SW480 (cell line): Measurements from ENCODE around the gene EID2B.

Experiments used
- DNase-seq: peaks from one replicate; pipeline ENCODE4 v3.0.0-alpha.2; 2016; ENCODE audit warnings: low spot score

EID2B gene

DNA sequence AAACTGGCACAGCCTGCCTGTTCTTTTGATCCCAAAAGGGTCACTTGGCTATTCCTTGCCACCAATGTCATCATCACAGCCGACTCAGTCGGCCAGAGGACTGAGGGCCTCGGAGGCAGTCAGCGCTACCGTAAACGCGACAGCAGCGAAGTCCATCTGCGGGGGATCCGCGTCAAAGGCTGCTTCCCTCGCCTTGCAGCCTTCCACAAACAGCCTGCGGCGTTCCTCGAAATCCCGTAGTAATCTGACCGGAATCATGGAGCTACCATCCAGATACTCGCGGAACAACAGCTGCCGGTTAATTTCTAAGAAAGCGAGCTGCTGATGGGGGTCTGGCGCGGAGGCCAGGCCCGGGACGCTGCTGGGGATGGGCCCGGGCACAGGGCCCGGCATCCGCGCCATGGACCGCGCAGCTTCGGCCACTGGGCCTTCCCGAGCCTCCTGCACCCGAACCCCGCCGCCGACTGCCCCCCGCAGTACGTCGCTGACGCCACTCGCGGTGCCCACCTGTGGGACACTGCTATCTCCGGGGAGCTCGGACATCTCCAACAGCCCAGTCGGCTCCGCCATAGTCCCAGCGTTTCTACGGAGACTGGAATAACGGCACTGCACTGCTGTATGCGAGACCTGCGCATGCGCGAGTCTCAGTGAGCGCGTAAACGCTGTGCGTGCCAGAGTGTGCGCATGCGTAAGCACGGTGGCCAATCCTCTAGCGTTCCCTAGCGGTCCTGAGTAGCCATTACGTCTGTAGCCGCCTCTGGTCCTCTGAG is at the start of gene EID2B:
EID2B (minus strand) TSS at position 620 of the 770 bp plus-strand sequence; CDS start at position 570, 50 bp downstream.
- DNase-seq, result peak; percentile 94

DNA sequence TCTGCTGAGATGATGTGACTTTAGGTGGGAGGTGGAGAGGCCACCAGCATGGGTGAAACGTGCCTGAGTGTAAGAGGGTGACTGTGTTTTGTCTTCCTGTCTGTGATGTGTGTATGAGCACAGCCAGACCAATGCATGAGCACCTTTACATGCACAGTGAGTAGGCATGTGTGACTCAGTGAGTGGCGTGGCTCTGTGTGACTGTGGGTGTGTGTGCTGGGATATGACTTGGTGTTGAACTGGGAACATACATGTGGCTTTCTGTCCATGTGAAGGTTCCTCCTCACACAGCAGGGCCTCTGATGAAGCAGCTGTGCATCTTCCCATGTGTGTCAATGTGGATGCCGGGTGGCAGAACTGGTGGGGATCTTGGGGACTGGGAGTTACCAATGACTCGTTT is 49.8 kb upstream of the EID2B start:
- DNase-seq, result no peak

- DNase-seq, result peak; percentile 64
Measured at GRCh38 chr19:39568604-39569003, 36.0 kb upstream of the EID2B start.

DNA sequence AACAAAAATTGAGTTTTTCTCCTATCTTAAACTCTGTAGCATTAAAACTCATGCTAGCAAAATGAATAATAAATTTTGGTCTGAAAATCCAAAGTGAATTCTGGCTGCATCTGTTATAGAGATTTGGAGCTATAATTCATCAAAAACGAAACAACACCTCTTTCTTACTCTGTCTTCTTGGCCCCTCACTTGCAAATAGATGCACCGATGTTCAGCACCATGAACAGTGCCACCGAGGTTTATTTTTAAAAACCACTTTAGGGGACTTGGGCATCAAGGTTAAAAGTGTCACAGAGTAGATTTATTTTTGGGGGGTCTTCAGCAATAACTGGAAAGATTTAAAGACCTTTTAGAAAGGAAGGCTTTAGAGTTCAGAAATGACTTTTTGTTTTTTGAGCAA is 33.4 kb upstream of the EID2B start:
- no peak for DNase-seq

GRCh38 chr19:39563408-39563807 is 30.8 kb upstream of the EID2B start:
- peak; percentile 61 for DNase-seq

DNA sequence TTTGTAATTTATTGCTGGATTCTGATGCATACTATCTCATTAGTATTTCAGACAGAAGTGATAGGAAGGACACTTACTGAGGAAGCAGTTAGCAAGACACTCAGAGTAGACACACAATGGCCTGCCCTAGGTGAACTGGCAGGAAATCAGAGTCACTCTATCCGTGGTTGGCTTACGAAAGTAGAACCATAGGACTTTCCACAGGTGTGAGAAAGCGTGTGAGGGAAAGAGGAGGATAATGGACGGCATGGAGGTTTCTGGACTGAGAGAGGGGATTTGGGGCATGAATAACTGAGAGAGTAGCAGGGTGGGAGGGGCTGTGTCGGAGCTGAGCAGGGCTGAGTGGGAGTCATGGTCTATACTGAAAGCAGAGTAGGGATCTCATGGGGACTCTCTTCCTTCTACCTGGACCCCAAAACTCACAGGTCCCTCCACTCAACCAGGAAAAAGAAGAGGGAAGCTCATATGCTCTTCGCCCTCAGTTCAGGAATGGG is 26.0 kb upstream of the EID2B start:
- no peak for DNase-seq

DNA sequence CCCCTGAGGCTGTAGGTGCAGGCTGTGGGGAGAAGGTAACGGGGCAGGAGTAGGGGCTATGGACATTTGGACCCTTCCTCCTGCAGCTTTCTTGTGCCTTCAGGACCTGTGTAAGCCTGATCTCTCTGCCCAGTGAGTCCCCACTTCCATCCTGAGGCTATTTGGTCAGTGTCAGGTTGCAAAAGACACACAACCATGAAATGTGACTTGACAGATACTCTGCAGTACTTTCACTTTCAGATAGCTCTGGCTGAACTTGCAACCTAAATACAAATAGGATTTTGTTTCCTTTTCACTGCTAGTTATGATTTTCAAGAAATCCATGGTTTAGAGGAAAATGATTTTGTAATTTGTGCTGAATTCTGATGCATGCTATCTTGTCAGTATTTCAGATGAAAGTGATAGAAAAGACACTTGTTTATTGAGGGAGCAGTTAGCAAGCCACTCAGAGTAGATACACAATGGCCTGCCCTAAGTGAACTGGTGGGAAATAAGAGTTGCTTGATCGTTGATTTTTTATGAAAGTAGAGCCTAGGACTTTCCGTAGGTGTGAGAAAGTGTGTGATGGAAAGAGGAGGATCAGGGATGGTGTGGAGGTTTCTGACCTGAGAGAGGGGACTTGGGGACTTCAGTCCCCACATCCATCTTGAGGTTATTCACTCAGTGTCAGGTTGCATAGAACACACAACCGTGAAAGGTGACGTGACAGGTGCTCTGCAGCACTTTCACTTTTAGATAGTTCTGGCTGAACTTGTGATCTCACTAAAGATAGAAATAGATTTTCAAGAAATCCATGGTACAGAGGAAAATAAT is 25.4 kb upstream of the EID2B start:
- DNase-seq, result peak; percentile 48

DNA sequence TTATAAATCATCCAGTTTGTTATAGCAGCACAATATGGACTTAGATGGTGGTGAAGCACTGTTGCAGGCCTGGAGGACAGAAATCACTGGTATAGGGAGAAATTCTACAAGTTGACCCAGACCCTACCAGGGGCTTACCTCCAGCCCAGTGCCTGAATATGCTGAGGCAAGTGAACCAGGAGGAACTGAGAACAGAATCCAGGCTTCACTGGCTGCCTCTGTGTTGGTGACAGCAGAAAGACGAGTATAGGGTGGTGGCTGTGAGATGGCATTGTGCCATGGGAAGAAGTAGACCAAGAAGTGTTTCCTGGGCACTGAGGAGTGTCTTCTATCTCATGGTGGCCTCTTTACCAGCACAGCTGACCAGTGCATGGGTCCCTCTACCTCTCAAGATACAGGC is 23.2 kb upstream of the EID2B start:
- no peak for DNase-seq

DNA sequence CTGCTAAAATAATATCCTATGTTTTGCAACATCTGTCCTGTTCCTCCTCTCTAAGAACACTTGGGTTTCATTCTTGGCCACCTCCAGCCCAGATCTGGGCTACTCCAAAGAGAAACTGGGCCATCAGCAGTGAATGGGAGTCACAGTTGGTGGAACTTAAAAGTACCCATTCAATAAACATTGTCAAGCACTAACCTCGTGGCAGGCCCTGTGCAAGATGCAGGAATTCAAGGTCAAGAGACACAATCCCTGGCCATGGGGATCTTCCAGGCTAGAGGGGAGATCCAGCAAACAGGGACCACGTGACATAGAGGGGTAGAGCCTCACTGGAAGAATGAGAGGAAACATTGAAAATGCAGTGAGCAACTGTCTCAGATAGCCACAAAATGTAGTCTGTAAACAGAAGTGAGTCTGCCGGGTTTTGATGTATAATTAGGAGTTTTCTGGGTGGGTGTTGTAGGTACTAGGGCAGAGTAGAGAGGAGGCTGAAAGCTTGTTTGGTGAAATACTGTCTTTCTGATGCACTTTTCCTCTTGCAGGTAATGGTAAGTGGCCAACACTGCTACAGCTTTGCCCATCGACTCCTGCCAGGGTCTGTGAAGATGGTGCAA is 22.2 kb upstream of the EID2B start:
- no peak for DNase-seq

- DNase-seq, result no peak
Measured at GRCh38 chr19:39553082-39553652, 20.5 kb upstream of the EID2B start.

- no peak for DNase-seq
Measured at GRCh38 chr19:39550197-39550596, 17.5 kb upstream of the EID2B start.

DNA sequence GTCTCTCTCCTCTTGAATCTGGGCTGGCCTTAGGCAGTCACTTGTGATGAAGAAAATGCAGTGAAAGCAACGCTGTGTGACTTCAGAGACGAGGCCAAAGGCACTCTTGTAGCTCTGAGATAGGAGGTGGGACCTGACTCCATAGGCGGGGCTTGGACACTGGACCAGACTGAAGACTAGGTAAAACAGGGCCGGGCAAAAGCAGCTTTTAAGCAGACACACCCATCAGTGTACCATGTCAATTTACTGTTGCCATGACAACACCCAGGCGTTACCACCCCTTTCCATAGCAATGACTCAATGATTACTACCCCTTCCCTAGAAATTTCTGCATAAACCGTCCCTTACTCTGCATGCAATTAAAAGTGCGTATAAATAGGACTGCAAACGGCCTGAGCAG is 13.9 kb upstream of the EID2B start:
- peak; percentile 38 for DNase-seq

DNA sequence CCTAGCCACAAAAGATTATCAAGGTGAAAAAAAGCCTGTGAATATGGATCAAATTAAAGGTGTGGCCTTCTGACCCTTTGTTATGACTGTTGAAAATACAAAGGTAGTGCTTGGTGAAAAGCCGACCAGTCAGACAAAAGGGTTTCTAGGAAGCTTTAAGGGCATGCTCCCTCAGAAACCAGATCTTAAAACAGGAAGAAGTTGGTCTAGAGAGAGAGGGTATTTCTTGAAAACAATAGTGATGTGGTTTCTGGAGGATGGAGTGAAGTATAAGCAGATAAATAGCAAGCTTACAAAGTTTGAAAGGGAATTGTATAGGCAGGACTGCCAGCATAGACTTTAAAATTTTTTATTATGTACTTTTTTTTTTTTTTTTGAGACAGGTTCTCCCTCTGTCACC is 12.3 kb upstream of the EID2B start:
- DNase-seq, result no peak

GRCh38 chr19:39544226-39544903 is 11.7 kb upstream of the EID2B start:
- no peak for DNase-seq

DNA sequence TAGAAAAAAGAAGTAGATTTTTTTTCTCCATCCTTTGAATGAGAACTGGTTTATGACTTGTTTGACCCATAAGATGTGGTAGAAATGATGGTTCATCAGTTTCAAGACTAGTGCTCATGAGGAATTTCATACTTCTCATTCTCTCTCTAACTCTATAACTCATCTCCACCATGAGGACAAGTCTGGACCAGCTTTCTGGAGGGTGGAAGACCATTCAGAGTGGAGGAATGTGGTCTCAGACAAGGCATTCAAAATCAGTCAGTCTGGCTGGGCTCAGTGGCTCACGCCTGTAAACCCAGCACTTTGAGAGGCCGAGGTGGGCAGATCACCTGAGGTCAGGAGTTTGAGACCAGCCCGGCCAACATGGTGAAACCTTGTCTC is 10.8 kb upstream of the EID2B start:
- DNase-seq, result no peak

DNA sequence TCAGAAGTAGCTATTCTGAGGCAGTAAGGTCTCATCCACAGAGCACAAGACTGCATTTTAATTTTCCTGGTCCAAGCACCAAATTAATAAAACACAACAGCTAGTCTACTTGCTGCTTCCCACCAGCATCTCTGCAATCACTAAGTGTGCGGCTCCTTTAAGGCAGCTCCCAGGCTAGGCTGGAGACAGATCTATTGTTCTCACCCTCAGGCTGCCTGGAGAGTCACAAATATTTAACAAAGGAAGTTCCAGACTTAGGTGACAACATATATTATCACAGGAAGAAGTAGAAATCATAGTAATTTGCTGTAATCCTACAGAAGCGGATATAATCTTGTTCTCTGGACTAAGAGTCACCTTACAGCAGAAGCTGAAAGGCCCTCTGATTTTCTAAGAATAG is 9.6 kb upstream of the EID2B start:
- no peak for DNase-seq

- DNase-seq, result no peak
Measured at GRCh38 chr19:39540333-39540673, 7.7 kb upstream of the EID2B start.

DNA sequence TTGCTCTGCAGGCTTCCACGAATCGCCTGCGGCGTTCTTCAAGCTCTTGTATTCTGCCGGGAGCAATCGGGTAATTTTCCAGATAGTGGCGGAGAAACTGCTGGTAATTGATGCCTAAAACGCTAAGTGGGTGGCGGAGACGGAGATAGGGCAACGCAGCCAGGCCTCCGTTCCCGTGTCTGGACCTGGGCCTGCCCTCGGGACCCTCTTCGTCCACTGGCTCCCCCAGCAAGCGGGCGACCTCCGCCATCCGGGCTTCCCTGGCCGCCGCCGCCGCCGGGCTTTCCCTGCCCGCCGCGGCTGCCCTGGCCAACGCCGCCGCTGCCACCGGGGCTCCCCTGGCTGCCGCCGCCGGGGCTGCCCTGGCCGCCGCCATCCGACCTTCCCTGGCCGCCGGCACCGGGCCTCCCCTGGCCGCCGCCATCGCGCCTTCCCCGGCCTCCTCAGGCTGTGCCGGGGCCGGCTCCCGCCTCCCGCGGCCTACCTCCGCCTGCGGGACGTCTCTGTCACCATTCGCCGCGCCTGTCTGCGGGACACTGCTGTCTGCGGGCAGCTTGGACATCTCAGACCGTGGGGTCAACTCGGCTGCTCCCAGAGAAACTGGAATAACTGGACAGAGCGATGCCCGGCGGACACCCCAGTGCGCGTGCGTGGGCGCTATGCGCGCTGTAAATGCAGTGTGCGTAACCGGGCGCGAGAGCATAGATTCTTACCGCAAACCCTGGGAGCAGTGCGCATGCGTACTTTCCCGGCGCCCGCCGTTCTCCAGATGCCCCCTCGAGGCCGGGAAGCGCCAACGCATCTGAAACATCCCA is 7.1 kb upstream of the EID2B start, which contains the start of gene EID2:
EID2 (minus strand) TSS at position 644 of the 815 bp plus-strand sequence; CDS start at position 562, 82 bp downstream.
- peak; percentile 97 for DNase-seq

- no peak for DNase-seq
Measured at GRCh38 chr19:39539165-39539517, 6.5 kb upstream of the EID2B start.

GRCh38 chr19:39533791-39534190 is 1.1 kb upstream of the EID2B start:
- no peak for DNase-seq

- DNase-seq, result no peak
Measured at GRCh38 chr19:39533003-39533512, 406 bp upstream of the EID2B start.
